Astrocyte (in vitro differentiated cells and primary cell): ENCODE data around the gene SFT2D2.
"Not testable (repeated sequence)": the region's sequence is repeated elsewhere in the genome, so short reads cannot be mapped to it uniquely, and the experiment has no call there.

ENCODE experiments used
- CTCF ChIP-seq: IDR thresholded peaks from 2 replicates; pipeline ENCODE4 v1.5.1; 2011; ENCODE audit warnings: low read depth, mild to moderate bottlenecking, inconsistent platforms, low read length, moderate library complexity; ENCODE audit not compliant: insufficient read depth
- EZH2 ChIP-seq: IDR thresholded peaks from 2 replicates; pipeline ENCODE4 v1.6.1; 2012; ENCODE audit warnings: mild to moderate bottlenecking, low read length, inconsistent platforms; ENCODE audit not compliant: insufficient read depth

GRCh38 chr1:168181063-168181720 is 44.6 kb upstream of the SFT2D2 start:
- not testable (repeated sequence) for TF ChIP-seq CTCF, EZH2
